ENCODE data around the gene SLCO4A1. TPM values are rescaled to one million over a fixed set of nuclear protein-coding genes. Genes with fewer than 3 reads are reported as not detected.

SLCO4A1 gene
- total and polyA plus RNA-seq, 2 donors (not counting 3 experiments of a cell fraction or from before 2014, with no cell fraction given), result 1.4 to 4.1 TPM

- intact Hi-C loops (cut with micrococcal nuclease) (no loop called here), dilution Hi-C loops (cut with MboI; ENCODE audit: extremely low pct_ligation_motif_present, low sequenced_read_pairs) (no loop called here)
- no peak overlapping the region for H2AFZ ChIP-seq (ENCODE audit: low read depth, low read length)
- no peak overlapping the region for H3K9ac ChIP-seq (replicated peaks; ENCODE audit: extremely low read depth, insufficient read depth, low read length)
- no peaks in the 10 kb centered on the region for H3K4me1 ChIP-seq (ENCODE audit: control insufficient read depth, extremely low read depth, insufficient read depth, low read length)
- ChIA-PET CTCF (no interaction called here), POLR2A (no interaction called here)
- TF ChIP-seq CTCF (IDR thresholded peaks at IDR 0.05; ENCODE audit: extremely low read depth in 1 of 2, insufficient read depth in 1 of 2, low read depth in 1 of 2, low read length in 2 of 2) (no peak), POLR2A (IDR thresholded peaks at IDR 0.05; ENCODE audit: low read depth, low read length) (no peak), FOS (IDR thresholded peaks at IDR 0.05; ENCODE audit: borderline replicate concordance, insufficient read depth, low read length) (no peak), MYC (IDR thresholded peaks at IDR 0.05; ENCODE audit: low read depth, low read length) (no peak), MAX (IDR thresholded peaks at IDR 0.05; ENCODE audit: insufficient read depth, insufficient read length) (no peak), EZH2 (IDR thresholded peaks at IDR 0.05; ENCODE audit: borderline replicate concordance, low read depth, low read length, severe bottlenecking) (no peak), POLR2AphosphoS5 (IDR thresholded peaks at IDR 0.05; ENCODE audit: insufficient read depth, low read depth, low read length) (no peak), GATA2 (IDR thresholded peaks at IDR 0.05; ENCODE audit: insufficient read depth, insufficient read length, low read depth, low read length) (no peak), JUN (IDR thresholded peaks at IDR 0.05; ENCODE audit: borderline replicate concordance, insufficient read depth, insufficient read length, low read depth) (no peak)
- no peaks in the 10 kb centered on the region for H3K9me1 ChIP-seq (replicated peaks; ENCODE audit: control insufficient read depth, extremely low read depth, insufficient read depth, low read length)
- H3K27ac ChIP-seq (ENCODE audit: insufficient read depth, low read depth, low read length), result no peak overlapping the region
- H3K27me3 ChIP-seq (ENCODE audit: control insufficient read depth in 2 of 2, insufficient read depth in 2 of 2, low read length in 2 of 2), result peaks cover 4 to 5% of the 10 kb centered on the region in 2 experiments
- no peaks in the 10 kb centered on the region for H3K36me3 ChIP-seq (ENCODE audit: control insufficient read depth in 2 of 2, extremely low read depth in 1 of 2, insufficient read depth in 2 of 2, low read length in 2 of 2)
- no peaks in the 10 kb centered on the region for H3K79me2 ChIP-seq (ENCODE audit: control insufficient read depth, insufficient read depth, low read length)
- no peak overlapping the region for H3K4me2 ChIP-seq (ENCODE audit: insufficient read depth, low read length)
- no peak for DNase-seq (ENCODE audit: low read depth, low spot score)
- BruUV-seq (replicated peaks), result no TSS peak
- H3K9me3 ChIP-seq (replicated peaks; ENCODE audit: control insufficient read depth, insufficient read depth, low read length), result no peaks in the 10 kb centered on the region
- H4K20me1 ChIP-seq (replicated peaks; ENCODE audit: control insufficient read depth, extremely low read depth, insufficient read depth, low read length), result no peaks in the 10 kb centered on the region
- no peak for FAIRE-seq
- H3K4me3 ChIP-seq (replicated peaks in 1 of 3; ENCODE audit: insufficient read depth in 1 of 3, low read depth in 1 of 3, low read length in 3 of 3), result no peak overlapping the region
Measured at GRCh38 chr20:62636446-62636845, 5.9 kb upstream of the SLCO4A1 start.
